Activated T-cell treated with anti-CD3 and anti-CD28 coated beads, Interleukin-2, amount 50 U/mL, for 4 hours (primary cell): Measurements from ENCODE around the gene NOL6. TPM values are rescaled to one million over a fixed set of nuclear protein-coding genes. Genes with fewer than 3 reads are reported as not detected.
"Not testable (repeated sequence)": the region's sequence is repeated elsewhere in the genome, so short reads cannot be mapped to it uniquely, and the experiment has no call there.

Experiments
- ATAC-seq, 2 donors: fragments of 200-7000 bp; cut with Tn5 transposase; one replicate each; pipeline ENCODE4 v1.10.0; 2021
- DNase-seq: peaks from one replicate; pipeline ENCODE4 v3.0.0-alpha.2; 2020
- H3K27me3 Mint-ChIP-seq: one replicate; pipeline ENCODE4 v1.8.0; 2021; ENCODE audit warnings: low read depth, mixed read lengths
- H3K36me3 Mint-ChIP-seq: one replicate; pipeline ENCODE4 v1.8.0; 2022; ENCODE audit warnings: mixed read lengths; ENCODE audit not compliant: insufficient read depth
- H3K4me1 Mint-ChIP-seq: one replicate; pipeline ENCODE4 v1.8.0; 2021; ENCODE audit warnings: low read depth, mixed read lengths
- H3K4me3 Mint-ChIP-seq: one replicate; pipeline ENCODE4 v1.8.0; 2021; ENCODE audit warnings: mild to moderate bottlenecking, moderate library complexity, mixed read lengths
- H3K9me3 Mint-ChIP-seq: one replicate; pipeline ENCODE4 v1.8.0; 2021; ENCODE audit warnings: mixed read lengths
- total RNA-seq, 3 donors: library from RNA; stranded (reverse); gene quantifications; one replicate each; pipeline ENCODE4 v1.2.1, GENCODE V29; 2021

NOL6 gene
- total RNA-seq, 3 donors from 2014 or later: 150 to 170 (median 165) TPM

DNA sequence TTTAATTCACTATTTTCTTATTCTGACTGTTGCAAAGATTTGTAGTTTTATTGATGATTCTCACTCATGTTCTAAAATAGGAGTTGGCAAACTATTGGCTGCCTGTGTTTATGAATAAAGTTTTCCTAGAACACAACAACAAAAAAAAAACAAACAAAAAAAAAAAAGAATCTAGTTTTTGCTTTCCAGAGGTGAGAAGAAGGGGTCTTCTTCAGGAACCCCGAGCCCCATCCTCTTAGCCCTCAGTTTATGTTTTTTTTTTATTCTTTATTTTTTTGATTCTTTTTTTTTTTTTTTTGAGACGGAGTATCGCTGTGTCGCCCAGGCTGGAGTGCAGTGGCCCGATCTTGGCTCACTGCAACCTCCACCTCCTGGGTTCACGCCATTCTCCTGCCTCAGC lies 49.2 kb downstream of the NOL6 start:
- H3K27me3 Mint-ChIP-seq, H3K36me3 Mint-ChIP-seq, H3K4me1 Mint-ChIP-seq, DNase-seq, H3K4me3 Mint-ChIP-seq, ATAC-seq, H3K9me3 Mint-ChIP-seq: not testable (repeated sequence)

GRCh38 chr9:33424043-33424442 lies 49.7 kb downstream of the NOL6 start:
- not testable (repeated sequence) for H3K27me3 Mint-ChIP-seq, H3K9me3 Mint-ChIP-seq, H3K36me3 Mint-ChIP-seq, H3K4me3 Mint-ChIP-seq, DNase-seq, ATAC-seq, H3K4me1 Mint-ChIP-seq

- peaks cover 36% of the 10 kb centered on the region for H3K4me1 Mint-ChIP-seq
- no peaks in the 10 kb centered on the region for H3K36me3 Mint-ChIP-seq
- no peaks in the 10 kb centered on the region for H3K9me3 Mint-ChIP-seq
- H3K4me3 Mint-ChIP-seq: no peak overlapping the region
- DNase-seq (no peak), ATAC-seq (no peak)
- H3K27me3 Mint-ChIP-seq: no peaks in the 10 kb centered on the region
Measured at GRCh38 chr9:33419708-33420303, 53.9 kb downstream of the NOL6 start.

GRCh38 chr9:33418090-33418489 lies 55.6 kb downstream of the NOL6 start:
- Mint-ChIP-seq H3K36me3 (no peaks in the 10 kb centered on the region), H3K4me1 (peaks cover 46% of the 10 kb centered on the region), H3K27me3 (no peaks in the 10 kb centered on the region), H3K4me3 (no peak overlapping the region), H3K9me3 (no peaks in the 10 kb centered on the region)
- DNase-seq (no peak), ATAC-seq (no peak)

DNA sequence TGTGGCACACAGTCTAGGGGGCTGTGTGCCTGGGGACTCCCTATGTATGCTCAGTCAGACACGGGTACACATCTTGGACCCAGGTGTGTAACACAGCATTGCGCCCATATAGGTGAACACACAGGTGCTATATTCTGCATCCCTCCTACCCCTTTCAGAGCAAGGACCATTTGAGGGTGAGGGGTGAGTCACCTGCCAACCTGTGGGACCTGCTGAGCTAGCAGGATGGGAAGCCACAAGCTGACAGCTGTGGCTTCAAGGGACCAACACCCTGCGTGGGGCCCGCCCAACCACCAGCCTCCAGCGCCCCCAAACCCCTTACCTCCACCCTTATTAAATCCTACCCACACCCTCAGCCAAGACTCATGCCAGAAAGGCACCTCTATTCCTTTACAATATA lies 56.7 kb downstream of the NOL6 start:
- Mint-ChIP-seq H3K36me3 (no peaks in the 10 kb centered on the region), H3K9me3 (no peaks in the 10 kb centered on the region), H3K4me1 (peaks cover 46% of the 10 kb centered on the region), H3K4me3 (peak overlapping the region; percentile 43), H3K27me3 (no peaks in the 10 kb centered on the region)
- DNase-seq (peak; percentile 36), ATAC-seq (peak; percentile 9 to 12)

GRCh38 chr9:33415501-33416038 lies 58.2 kb downstream of the NOL6 start:
- Mint-ChIP-seq H3K27me3 (no peaks in the 10 kb centered on the region), H3K9me3 (no peaks in the 10 kb centered on the region), H3K4me1 (peaks cover 46% of the 10 kb centered on the region), H3K4me3 (peak overlapping the region; percentile 56), H3K36me3 (no peaks in the 10 kb centered on the region)
- DNase-seq (peak; percentile 83), ATAC-seq (peak; percentile 88 to 90)

GRCh38 chr9:33414889-33415500 lies 58.7 kb downstream of the NOL6 start:
- ATAC-seq: no peak
- no peak for DNase-seq
- Mint-ChIP-seq H3K9me3 (no peaks in the 10 kb centered on the region), H3K27me3 (no peaks in the 10 kb centered on the region), H3K4me3 (peak overlapping the region; percentile 56), H3K36me3 (no peaks in the 10 kb centered on the region), H3K4me1 (peaks cover 46% of the 10 kb centered on the region)

DNA sequence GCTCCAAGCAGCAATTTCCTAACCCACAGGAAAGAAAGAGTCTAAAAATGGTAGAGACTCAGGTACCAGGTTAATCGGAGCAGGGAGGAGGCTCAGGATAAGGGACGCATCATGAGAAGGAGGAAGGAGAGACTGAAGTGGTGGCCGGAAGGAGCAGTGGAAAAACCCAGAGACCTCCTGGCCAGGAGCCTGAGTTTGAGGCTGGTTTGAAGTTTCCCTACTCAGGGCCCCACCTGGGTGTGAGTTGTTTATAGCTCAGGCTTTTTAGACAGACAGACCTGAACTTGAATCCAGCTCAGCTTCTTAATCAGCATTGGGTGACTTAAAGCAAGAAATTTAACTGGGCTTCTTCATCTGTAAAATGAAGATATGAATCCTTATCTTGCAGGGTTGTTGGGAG lies 59.5 kb downstream of the NOL6 start:
- Mint-ChIP-seq H3K36me3 (no peaks in the 10 kb centered on the region), H3K27me3 (no peaks in the 10 kb centered on the region), H3K4me1 (peaks cover 46% of the 10 kb centered on the region), H3K9me3 (no peaks in the 10 kb centered on the region), H3K4me3 (no peak overlapping the region)
- ATAC-seq: no peak
- no peak for DNase-seq

Other genes starting within 250 kb of the NOL6 start
- not detected for gene SPINK4, start 233.8 kb downstream of the NOL6 start, total RNA-seq
- 100 to 1,000 TPM; 115 to 133 (median 117) TPM for gene BAG1, start 209.2 kb downstream of the NOL6 start, total RNA-seq
- gene CHMP5, start 208.9 kb downstream of the NOL6 start, total RNA-seq: 10 to 100 TPM; 45.0 to 59.5 (median 46.8) TPM
- gene NFX1, start 183.4 kb downstream of the NOL6 start, total RNA-seq: 10 to 100 TPM; 35.2 to 42.6 (median 36.0) TPM
- not detected for gene AQP7, start 71.4 kb downstream of the NOL6 start, total RNA-seq
- gene AQP3, start 26.3 kb downstream of the NOL6 start, total RNA-seq: 1 to 10 TPM; 4.5 to 5.5 (median 5.3) TPM
- 1 to 10 TPM in 1 of 3 donors, not detected in 2; 2.4 TPM for gene ANKRD18B, start 50.3 kb upstream of the NOL6 start, total RNA-seq